Measurements from ENCODE around the gene CHRNA3.

CHRNA3 gene

DNA sequence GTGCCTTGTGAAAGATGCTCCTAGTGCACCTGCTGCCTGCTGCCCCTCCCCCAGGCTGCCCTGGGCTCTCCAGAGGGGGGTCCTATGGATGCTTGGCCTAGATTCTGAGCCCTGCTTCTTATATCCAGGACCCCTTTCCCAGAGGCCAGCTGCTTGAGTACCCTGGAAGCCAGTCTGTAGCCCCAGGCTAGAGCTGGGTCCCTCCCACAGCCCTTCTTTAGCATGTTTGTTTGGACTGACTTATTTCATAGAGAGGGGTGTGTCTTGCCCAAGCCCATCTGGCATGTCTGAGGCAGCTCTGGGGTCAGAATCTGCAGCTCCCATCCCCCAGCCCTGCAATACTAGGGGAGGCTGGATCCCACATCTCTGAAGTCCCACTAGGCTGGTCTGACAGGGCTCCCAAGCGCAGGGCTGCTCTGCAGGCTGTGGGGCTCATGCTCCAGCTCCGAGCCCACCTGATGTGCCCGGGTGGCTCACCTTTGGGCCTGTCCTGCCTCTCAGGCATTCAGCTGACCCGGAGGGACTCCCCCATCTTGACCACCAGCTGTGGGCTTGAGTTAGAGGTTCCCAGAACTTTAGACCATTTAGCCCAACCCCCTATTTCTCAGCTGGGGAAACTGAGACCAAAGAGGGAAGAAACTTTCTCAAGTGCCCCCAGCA is 17.1 kb upstream of the CHRNA3 start:
- 0 out of 2 replicates have a peak, but pooled peaks cover 2% of the 10 kb centered on the region for H3K4me1 ChIP-seq (ENCODE audit: control insufficient read depth, insufficient read depth, low read length)
- no CpG with 5 or more reads among the region's 4 CpGs for WGBS (ENCODE audit: insufficient coverage, insufficient read length)
- no peaks in the 10 kb centered on the region for H3K9me3 ChIP-seq (ENCODE audit: control insufficient read depth, insufficient read depth, low read length)
- H3K27me3 ChIP-seq (ENCODE audit: control insufficient read depth, insufficient read depth, low read length) = no peaks in the 10 kb centered on the region
- no peak for DNase-seq (ENCODE audit: low read depth, low spot score)
- no peak overlapping the region for H3K4me3 ChIP-seq (ENCODE audit: low read length)
- H3K36me3 ChIP-seq (ENCODE audit: control insufficient read depth, insufficient read depth, low read length) = no peaks in the 10 kb centered on the region
- no peak overlapping the region for H3K27ac ChIP-seq (ENCODE audit: low read length)

DNA sequence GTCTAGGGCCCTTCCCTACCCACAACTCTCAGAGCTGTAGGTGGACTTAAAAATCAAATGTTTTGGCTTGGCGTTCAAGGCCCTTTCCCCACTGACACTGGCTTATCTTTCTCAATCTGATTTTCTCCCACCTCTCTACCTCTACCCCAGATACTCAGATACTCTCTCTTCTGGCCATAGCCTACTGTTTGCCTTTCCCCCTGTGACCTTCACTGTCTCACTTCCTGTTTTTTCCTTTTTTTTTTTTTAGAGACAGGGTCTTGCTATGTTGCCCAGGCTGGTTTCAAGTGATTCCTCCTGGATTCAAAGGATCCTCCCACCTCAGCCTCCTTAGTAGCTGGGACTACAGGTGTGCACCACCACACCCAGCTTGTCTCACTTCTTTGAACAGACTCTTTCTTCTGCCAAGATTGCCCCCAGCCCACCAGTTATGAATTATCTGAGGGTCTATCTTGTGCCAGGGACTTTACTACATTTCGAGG is 15.6 kb upstream of the CHRNA3 start:
- H3K4me3 ChIP-seq (ENCODE audit: low read length) = no peak overlapping the region
- H3K27ac ChIP-seq (ENCODE audit: low read length) = no peak overlapping the region
- DNase-seq (ENCODE audit: low read depth, low spot score) = no peak
- WGBS (ENCODE audit: insufficient coverage, insufficient read length) = no CpG with 5 or more reads among the region's 2 CpGs
- no peaks in the 10 kb centered on the region for H3K4me1 ChIP-seq (ENCODE audit: control insufficient read depth, insufficient read depth, low read length)
- H3K9me3 ChIP-seq (ENCODE audit: control insufficient read depth, insufficient read depth, low read length) = no peaks in the 10 kb centered on the region
- no peaks in the 10 kb centered on the region for H3K27me3 ChIP-seq (ENCODE audit: control insufficient read depth, insufficient read depth, low read length)
- H3K36me3 ChIP-seq (ENCODE audit: control insufficient read depth, insufficient read depth, low read length) = no peaks in the 10 kb centered on the region

DNA sequence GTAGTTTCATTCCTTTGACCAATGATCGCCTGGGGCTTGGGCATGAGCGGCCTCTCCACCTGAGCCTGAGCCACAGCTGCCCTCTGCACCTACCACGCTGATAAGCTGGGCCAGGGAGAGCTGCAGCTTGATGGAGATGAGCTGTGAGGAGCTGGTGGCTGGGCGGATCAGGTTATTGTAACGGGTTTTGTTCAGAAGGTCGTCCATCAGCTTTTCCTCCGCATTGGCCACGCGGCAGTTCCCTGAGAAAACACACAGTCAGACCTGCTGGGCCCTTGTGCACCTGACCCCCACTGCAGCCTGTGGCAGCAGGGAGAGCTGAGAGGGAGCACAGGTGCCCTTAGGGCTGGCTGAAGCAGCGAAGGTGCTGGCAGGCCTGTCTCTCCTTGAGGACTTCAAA is 14.6 kb upstream of the CHRNA3 start:
- Histone ChIP-seq H3K36me3 (ENCODE audit: control insufficient read depth, insufficient read depth, low read length) (no peaks in the 10 kb centered on the region), H3K4me3 (ENCODE audit: low read length) (no peak overlapping the region), H3K9me3 (ENCODE audit: control insufficient read depth, insufficient read depth, low read length) (no peaks in the 10 kb centered on the region), H3K27ac (ENCODE audit: low read length) (no peak overlapping the region), H3K27me3 (ENCODE audit: control insufficient read depth, insufficient read depth, low read length) (no peaks in the 10 kb centered on the region), H3K4me1 (ENCODE audit: control insufficient read depth, insufficient read depth, low read length) (no peaks in the 10 kb centered on the region)
- no CpG with 5 or more reads among the region's 10 CpGs for WGBS (ENCODE audit: insufficient coverage, insufficient read length)
- no peak for DNase-seq (ENCODE audit: low read depth, low spot score)

DNA sequence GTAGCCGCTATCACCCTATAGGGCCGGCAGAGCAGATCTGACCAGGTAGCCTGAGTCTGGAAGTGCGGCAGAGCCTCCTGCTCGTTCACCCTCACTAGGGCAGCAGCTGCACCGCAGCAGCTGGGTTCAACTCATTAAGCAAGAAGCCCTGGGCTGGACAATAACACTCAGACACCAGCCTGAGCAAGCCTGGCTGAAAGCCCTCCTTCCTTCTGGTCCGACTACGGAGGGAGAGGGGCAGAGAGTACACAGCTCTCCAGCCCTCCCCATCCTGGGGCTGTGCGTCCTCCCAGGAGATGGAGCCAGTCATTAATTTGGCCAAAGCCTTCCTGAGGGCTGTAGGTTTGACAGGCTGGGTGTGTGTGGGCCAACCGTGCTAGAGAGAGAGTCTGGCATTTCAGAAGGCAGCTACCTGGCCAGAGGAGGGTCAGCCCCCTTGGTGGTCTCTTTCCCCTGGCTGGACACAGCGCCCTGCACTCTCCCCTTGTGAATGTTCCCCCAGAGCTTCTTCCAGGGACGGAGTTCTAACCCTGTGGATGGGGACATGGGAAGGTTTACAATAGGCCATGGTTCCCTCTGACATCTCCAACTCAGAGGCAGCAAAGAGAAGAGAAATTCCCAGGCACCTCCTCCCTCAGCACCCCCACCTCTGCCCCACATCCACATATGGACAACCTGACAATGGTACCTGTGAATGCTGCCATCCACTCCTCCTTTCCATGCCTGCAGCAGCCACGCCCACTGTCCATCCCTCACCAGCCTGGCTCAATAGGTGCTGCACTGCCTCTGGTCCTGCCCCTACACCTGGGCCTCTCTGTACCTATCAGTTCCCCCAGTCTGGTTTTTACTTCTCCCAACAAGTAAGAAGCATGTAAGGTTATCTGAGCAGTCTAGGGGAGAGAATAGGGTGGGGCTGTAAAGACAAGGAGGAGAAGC is 13.7 kb upstream of the CHRNA3 start:
- Histone ChIP-seq H3K4me3 (ENCODE audit: low read length) (no peak overlapping the region), H3K4me1 (ENCODE audit: control insufficient read depth, insufficient read depth, low read length) (no peaks in the 10 kb centered on the region), H3K27ac (ENCODE audit: low read length) (no peak overlapping the region), H3K9me3 (ENCODE audit: control insufficient read depth, insufficient read depth, low read length) (no peaks in the 10 kb centered on the region), H3K27me3 (ENCODE audit: control insufficient read depth, insufficient read depth, low read length) (no peaks in the 10 kb centered on the region), H3K36me3 (ENCODE audit: control insufficient read depth, insufficient read depth, low read length) (no peaks in the 10 kb centered on the region)
- no CpG with 5 or more reads among the region's 12 CpGs for WGBS (ENCODE audit: insufficient coverage, insufficient read length)
- DNase-seq (ENCODE audit: low read depth, low spot score) = no peak

DNA sequence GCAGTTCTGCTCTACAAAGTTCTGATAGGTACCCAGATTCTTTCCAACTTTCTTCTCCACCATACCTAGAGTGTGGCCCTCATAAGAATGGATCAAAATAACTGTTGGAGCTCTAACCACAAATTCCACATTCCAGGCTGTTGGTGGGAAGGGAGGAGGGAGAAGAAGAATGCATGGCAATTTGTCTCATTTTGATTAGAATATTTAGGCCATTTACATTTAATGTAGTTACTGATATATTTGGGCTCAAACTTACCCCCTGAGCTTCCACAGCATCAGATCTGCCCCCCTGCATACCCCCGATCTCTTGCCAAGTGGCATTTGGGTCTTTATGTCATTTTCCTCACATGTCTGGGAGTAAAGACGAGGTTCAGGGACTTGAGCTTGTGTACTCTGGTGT is 12.6 kb upstream of the CHRNA3 start:
- DNase-seq (ENCODE audit: low read depth, low spot score) = no peak
- Histone ChIP-seq H3K27ac (ENCODE audit: low read length) (no peak overlapping the region), H3K27me3 (ENCODE audit: control insufficient read depth, insufficient read depth, low read length) (no peaks in the 10 kb centered on the region), H3K9me3 (ENCODE audit: control insufficient read depth, insufficient read depth, low read length) (no peaks in the 10 kb centered on the region), H3K4me3 (ENCODE audit: low read length) (no peak overlapping the region), H3K36me3 (ENCODE audit: control insufficient read depth, insufficient read depth, low read length) (no peaks in the 10 kb centered on the region; the same call in 1 of the 2 replicates), H3K4me1 (ENCODE audit: control insufficient read depth, insufficient read depth, low read length) (no peaks in the 10 kb centered on the region)
- no CpG with 5 or more reads among the region's 2 CpGs for WGBS (ENCODE audit: insufficient coverage, insufficient read length)

DNA sequence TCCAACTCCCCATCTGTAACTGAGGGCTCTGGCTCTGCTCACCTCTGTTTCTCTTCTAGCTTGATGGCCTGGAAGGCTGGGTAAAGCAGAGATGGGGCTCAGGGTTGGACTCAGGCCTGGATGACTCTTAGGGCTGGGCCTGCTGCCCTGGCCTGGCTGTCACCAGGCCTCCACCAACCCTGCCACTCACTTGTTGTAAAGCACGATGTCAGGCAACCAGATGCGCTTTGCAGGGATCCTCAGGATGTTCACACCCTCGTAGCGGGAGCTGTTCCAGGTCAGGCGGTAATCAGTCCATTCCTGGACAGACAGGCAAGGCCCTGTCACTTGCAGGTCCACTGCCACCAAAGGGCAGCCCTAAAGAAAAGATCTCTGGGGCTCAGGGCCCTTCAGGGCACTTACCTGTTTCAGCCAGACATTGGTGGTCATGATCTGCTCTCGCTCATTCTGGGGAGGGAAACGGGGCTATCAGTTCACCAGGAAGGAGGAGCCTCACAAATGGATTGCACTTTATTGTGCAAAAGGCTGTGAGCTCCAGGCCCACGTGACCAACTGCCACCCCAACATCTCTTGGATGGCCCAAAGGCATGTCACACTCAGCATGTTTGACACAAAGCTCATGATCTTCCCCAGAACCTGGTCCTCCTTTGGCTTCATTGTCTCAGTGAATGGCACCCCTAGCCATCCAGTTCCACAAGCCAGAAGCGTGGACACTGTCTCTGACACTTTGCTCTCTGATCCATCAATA is 10.3 kb upstream of the CHRNA3 start:
- H3K27ac ChIP-seq (ENCODE audit: low read length) = no peak overlapping the region
- H3K9me3 ChIP-seq (ENCODE audit: control insufficient read depth, insufficient read depth, low read length) = no peaks in the 10 kb centered on the region
- no peaks in the 10 kb centered on the region; the same call in 1 of the 2 replicates for H3K36me3 ChIP-seq (ENCODE audit: control insufficient read depth, insufficient read depth, low read length)
- no CpG with 5 or more reads among the region's 9 CpGs for WGBS (ENCODE audit: insufficient coverage, insufficient read length)
- no peak overlapping the region for H3K4me3 ChIP-seq (ENCODE audit: low read length)
- H3K27me3 ChIP-seq (ENCODE audit: control insufficient read depth, insufficient read depth, low read length) = no peaks in the 10 kb centered on the region
- no peak for DNase-seq (ENCODE audit: low read depth, low spot score)
- H3K4me1 ChIP-seq (ENCODE audit: control insufficient read depth, insufficient read depth, low read length) = no peaks in the 10 kb centered on the region

DNA sequence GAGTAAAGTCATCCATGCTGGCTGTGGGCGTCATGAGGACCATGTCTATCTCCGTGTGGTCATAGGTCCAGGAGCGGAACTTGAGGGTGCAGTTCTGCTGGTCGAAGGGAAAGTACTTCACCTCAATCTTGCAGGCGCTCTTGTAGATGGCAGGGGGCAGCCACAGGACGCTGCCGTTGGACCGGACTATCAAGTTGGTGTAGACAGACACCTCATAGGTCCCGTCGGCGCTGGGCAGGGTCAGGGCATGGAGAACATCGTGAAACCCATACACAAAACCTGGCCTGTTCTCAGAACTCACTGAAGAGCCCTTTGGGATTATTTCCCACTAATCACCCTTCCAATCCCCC is 8.9 kb upstream of the CHRNA3 start:
- Histone ChIP-seq H3K9me3 (ENCODE audit: control insufficient read depth, insufficient read depth, low read length) (no peaks in the 10 kb centered on the region), H3K36me3 (ENCODE audit: control insufficient read depth, insufficient read depth, low read length) (no peaks in the 10 kb centered on the region; the same call in 1 of the 2 replicates), H3K27me3 (ENCODE audit: control insufficient read depth, insufficient read depth, low read length) (no peaks in the 10 kb centered on the region), H3K4me1 (ENCODE audit: control insufficient read depth, insufficient read depth, low read length) (no peaks in the 10 kb centered on the region), H3K27ac (ENCODE audit: low read length) (no peak overlapping the region), H3K4me3 (ENCODE audit: low read length) (no peak overlapping the region)
- no CpG with 5 or more reads among the region's 12 CpGs for WGBS (ENCODE audit: insufficient coverage, insufficient read length)
- DNase-seq (ENCODE audit: low read depth, low spot score) = no peak

DNA sequence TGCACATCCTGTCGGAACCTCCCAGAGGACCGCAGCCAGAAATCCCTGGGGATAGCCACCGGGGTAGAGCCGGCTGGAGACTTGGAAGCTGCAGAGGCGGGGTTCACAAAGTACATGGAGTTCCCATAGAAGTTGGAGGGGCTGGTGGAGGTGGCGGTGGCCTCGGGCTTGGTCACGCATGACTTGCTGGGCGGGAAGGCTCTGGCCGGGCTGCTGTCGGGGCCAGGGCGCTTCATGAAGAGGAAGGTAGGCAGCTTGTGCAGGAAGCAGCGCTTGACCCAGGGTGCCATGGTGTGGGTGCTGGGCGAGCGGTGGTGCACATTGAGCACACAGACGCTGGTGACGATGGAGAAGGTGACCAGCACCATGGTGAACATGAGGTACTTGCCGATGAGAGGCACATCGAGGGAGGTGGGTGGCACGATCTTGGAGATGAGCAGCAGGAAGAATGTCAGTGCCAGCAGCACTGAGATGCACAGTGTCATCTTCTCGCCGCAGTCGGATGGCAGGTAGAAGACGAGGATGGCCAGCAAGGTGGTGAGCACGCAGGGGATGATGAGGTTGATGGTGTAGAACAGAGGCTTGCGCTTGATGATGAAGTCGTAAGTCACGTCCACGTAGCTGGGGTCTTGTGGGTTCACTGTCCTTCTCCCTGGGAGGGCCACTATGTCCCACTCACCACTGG is 8.4 kb upstream of the CHRNA3 start:
- WGBS (ENCODE audit: insufficient coverage, insufficient read length) = no CpG with 5 or more reads among the region's 29 CpGs
- H3K27me3 ChIP-seq (ENCODE audit: control insufficient read depth, insufficient read depth, low read length) = no peaks in the 10 kb centered on the region

DNA sequence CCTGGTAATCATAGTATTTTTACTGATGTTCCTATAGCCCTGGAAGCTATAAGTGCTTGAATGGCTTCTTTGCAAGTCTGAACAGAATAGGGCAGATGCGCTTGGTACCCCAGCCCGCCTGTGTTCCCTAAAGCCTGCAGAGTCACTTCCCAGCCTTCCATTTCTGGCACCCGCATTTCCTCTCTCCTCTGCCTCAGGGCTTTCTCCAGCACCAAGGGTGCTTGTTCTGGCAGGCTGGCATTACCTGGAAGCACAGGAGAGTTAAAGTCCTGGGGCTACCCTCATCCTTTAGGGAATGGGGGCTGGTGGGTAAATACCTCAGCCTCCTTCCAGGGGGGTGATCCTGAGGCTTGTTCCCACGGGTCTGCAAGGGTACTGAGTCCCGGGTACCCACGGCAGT is 7.4 kb upstream of the CHRNA3 start:
- H3K4me3 ChIP-seq (ENCODE audit: low read length) = no peak overlapping the region
- H3K4me1 ChIP-seq (ENCODE audit: control insufficient read depth, insufficient read depth, low read length) = no peaks in the 10 kb centered on the region
- no peak overlapping the region for H3K27ac ChIP-seq (ENCODE audit: low read length)
- H3K36me3 ChIP-seq (ENCODE audit: control insufficient read depth, insufficient read depth, low read length) = no peaks in the 10 kb centered on the region; the same call in 1 of the 2 replicates
- WGBS (ENCODE audit: insufficient coverage, insufficient read length) = no CpG with 5 or more reads among the region's 6 CpGs
- H3K9me3 ChIP-seq (ENCODE audit: control insufficient read depth, insufficient read depth, low read length) = no peaks in the 10 kb centered on the region
- H3K27me3 ChIP-seq (ENCODE audit: control insufficient read depth, insufficient read depth, low read length) = no peaks in the 10 kb centered on the region
- no peak for DNase-seq (ENCODE audit: low read depth, low spot score)

More for the DNA sequence above, 8.4 kb upstream of the CHRNA3 start:
- Histone ChIP-seq H3K27ac (ENCODE audit: low read length) (no peak overlapping the region), H3K9me3 (ENCODE audit: control insufficient read depth, insufficient read depth, low read length) (no peaks in the 10 kb centered on the region), H3K4me3 (ENCODE audit: low read length) (no peak overlapping the region), H3K36me3 (ENCODE audit: control insufficient read depth, insufficient read depth, low read length) (no peaks in the 10 kb centered on the region; the same call in 1 of the 2 replicates), H3K4me1 (ENCODE audit: control insufficient read depth, insufficient read depth, low read length) (no peaks in the 10 kb centered on the region)
- no peak for DNase-seq (ENCODE audit: low read depth, low spot score)

DNA sequence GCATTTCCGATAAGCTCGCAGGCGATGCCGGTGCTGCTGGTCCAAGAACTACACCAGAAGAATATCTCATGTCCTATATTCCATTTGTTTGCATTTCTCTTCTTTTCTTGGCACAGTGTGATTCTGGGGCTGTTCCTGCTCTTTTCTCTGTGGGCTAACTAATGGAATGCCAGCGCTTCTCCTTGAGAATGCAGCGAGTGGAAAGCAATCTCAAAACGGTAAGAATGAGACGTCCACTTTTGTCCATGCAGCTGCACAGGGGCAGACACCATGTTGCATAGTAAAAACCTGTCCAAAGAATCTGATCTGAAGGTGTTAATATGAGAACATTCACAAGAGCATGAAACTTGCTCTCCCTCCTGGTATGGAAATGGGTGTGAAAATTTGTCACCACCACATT is 6.6 kb upstream of the CHRNA3 start:
- Histone ChIP-seq H3K27ac (ENCODE audit: low read length) (no peak overlapping the region), H3K9me3 (ENCODE audit: control insufficient read depth, insufficient read depth, low read length) (no peaks in the 10 kb centered on the region), H3K27me3 (ENCODE audit: control insufficient read depth, insufficient read depth, low read length) (no peaks in the 10 kb centered on the region), H3K36me3 (ENCODE audit: control insufficient read depth, insufficient read depth, low read length) (no peaks in the 10 kb centered on the region; the same call in 1 of the 2 replicates), H3K4me3 (ENCODE audit: low read length) (no peak overlapping the region), H3K4me1 (ENCODE audit: control insufficient read depth, insufficient read depth, low read length) (no peaks in the 10 kb centered on the region)
- no peak for DNase-seq (ENCODE audit: low read depth, low spot score)
- no CpG with 5 or more reads among the region's 8 CpGs for WGBS (ENCODE audit: insufficient coverage, insufficient read length)
